IPS-18a (cell line): ENCODE results near the gene PPARD.
"Not testable (repeated sequence)": the region's sequence is repeated elsewhere in the genome, so short reads cannot be mapped to it uniquely, and the experiment has no call there.

Experiments used
- H3K27ac ChIP-seq: one replicate; pipeline ENCODE4 v1.5.1; 2013; ENCODE audit warnings: low read length
- H3K27me3 ChIP-seq: one replicate; pipeline ENCODE4 v1.6.1; 2013; ENCODE audit warnings: mild to moderate bottlenecking, low read length; ENCODE audit not compliant: control insufficient read depth, insufficient read depth
- H3K36me3 ChIP-seq: one replicate; pipeline ENCODE4 v1.6.1; 2013; ENCODE audit warnings: low read depth, low read length; ENCODE audit not compliant: control insufficient read depth
- H3K4me1 ChIP-seq: one replicate; pipeline ENCODE4 v1.6.1; 2013; ENCODE audit warnings: low read depth, low read length; ENCODE audit not compliant: control insufficient read depth
- H3K4me3 ChIP-seq: one replicate; pipeline ENCODE4 v1.5.1; 2013; ENCODE audit warnings: low read length
- H3K9ac ChIP-seq: one replicate; pipeline ENCODE4 v1.6.1; 2013; ENCODE audit warnings: mild to moderate bottlenecking, low read length, moderate library complexity
- H3K9me3 ChIP-seq: one replicate; pipeline ENCODE4 v1.6.1; 2013; ENCODE audit warnings: low read depth, low read length; ENCODE audit not compliant: control insufficient read depth

PPARD gene

DNA sequence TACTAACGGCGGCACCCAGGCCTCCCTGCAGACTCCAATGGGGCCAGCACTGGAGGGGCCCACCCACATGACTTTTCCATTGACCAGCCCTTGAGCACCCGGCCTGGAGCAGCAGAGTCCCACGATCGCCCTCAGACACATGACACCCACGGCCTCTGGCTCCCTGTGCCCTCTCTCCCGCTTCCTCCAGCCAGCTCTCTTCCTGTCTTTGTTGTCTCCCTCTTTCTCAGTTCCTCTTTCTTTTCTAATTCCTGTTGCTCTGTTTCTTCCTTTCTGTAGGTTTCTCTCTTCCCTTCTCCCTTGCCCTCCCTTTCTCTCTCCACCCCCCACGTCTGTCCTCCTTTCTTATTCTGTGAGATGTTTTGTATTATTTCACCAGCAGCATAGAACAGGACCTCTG, 83.7 kb downstream of the PPARD start:
- H3K4me1 ChIP-seq: peaks cover 15% of the 10 kb centered on the region
- H3K27ac ChIP-seq: no peak overlapping the region
- no peak overlapping the region for H3K4me3 ChIP-seq
- H3K36me3 ChIP-seq: no peaks in the 10 kb centered on the region
- peaks cover 9% of the 10 kb centered on the region for H3K9me3 ChIP-seq
- H3K9ac ChIP-seq: no peak overlapping the region
- H3K27me3 ChIP-seq: no peaks in the 10 kb centered on the region

- Histone ChIP-seq H3K9me3 (peaks cover 9% of the 10 kb centered on the region), H3K36me3 (no peaks in the 10 kb centered on the region), H3K4me1 (peaks cover 15% of the 10 kb centered on the region), H3K27ac (no peak overlapping the region), H3K9ac (no peak overlapping the region), H3K27me3 (no peaks in the 10 kb centered on the region), H3K4me3 (no peak overlapping the region)
These were observed 85.1 kb downstream of the PPARD start for GRCh38 chr6:35427435-35427834.

DNA sequence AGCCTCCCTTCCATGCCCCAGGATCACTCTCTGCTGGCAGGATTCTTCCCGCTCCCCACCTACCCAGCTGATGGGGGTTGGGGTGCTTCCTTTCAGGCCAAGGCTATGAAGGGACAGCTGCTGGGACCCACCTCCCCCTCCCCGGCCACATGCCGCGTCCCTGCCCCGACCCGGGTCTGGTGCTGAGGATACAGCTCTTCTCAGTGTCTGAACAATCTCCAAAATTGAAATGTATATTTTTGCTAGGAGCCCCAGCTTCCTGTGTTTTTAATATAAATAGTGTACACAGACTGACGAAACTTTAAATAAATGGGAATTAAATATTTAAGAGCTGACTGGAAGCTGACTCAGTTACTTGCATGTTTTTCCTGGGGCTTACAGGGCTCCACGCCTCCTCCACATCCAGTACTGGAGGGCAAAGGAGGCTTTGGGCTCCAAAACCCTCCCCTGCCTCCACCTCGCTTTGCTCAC, 85.5 kb downstream of the PPARD start:
- Histone ChIP-seq H3K9ac (no peak overlapping the region), H3K27ac (no peak overlapping the region), H3K4me3 (no peak overlapping the region), H3K4me1 (peaks cover 15% of the 10 kb centered on the region), H3K36me3 (no peaks in the 10 kb centered on the region), H3K9me3 (peaks cover 9% of the 10 kb centered on the region), H3K27me3 (no peaks in the 10 kb centered on the region)

GRCh38 chr6:35428421-35429149, 86.2 kb downstream of the PPARD start:
- H3K27ac ChIP-seq: no peak overlapping the region

DNA sequence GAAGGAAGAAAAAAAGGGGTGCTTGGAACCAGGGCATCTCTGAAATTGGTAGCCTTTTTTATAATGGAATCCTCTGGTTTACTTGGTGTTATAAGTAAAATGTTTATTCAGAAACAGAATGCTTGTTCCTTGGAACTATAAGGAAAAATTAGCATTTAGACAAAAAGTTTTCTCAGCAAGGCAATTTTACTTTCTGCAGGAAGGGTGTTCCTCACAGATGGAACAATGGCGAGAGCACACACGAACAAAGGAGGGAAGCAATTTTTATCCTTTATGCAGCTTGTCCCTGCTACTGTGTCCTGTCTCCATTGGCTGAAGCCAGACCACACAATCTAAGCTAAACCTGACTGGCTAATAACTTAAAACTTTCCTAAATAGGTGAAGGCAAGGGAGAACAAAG, 87.1 kb downstream of the PPARD start:
- H3K27ac ChIP-seq: no peak overlapping the region
- H3K27me3 ChIP-seq: no peaks in the 10 kb centered on the region
- no peak overlapping the region for H3K9ac ChIP-seq
- peaks cover 9% of the 10 kb centered on the region for H3K9me3 ChIP-seq
- peaks cover 15% of the 10 kb centered on the region for H3K4me1 ChIP-seq
- no peaks in the 10 kb centered on the region for H3K36me3 ChIP-seq
- H3K4me3 ChIP-seq: no peak overlapping the region

More at GRCh38 chr6:35428421-35429149, 86.2 kb downstream of the PPARD start:
- H3K27me3 ChIP-seq: no peaks in the 10 kb centered on the region
- H3K9ac ChIP-seq: no peak overlapping the region
- H3K4me1 ChIP-seq: peaks cover 15% of the 10 kb centered on the region
- no peaks in the 10 kb centered on the region for H3K36me3 ChIP-seq
- no peak overlapping the region for H3K4me3 ChIP-seq
- H3K9me3 ChIP-seq: peaks cover 9% of the 10 kb centered on the region

DNA sequence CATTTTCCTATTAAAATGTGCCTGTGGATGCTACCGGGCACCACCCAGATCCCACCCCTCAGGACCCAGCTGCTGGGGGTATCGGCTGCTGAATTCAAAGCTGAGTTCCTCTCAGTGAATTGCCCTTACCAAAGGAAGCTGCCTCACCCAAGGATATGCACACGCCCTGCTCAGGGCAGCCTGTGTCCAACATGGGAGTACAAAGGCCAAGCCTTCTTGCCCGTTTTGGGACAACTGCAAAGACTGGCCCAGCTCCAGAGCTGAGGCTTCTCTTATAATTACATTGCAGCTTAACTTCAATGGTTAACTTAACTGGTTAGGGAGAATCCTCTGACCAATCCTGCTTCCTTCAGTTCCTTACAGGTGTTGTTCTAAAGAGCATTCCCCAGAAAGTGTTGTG, 89.9 kb downstream of the PPARD start:
- Histone ChIP-seq H3K9me3 (peaks cover 9% of the 10 kb centered on the region), H3K27ac (no peak overlapping the region), H3K27me3 (no peaks in the 10 kb centered on the region), H3K4me3 (no peak overlapping the region), H3K36me3 (no peaks in the 10 kb centered on the region), H3K4me1 (peaks cover 13% of the 10 kb centered on the region), H3K9ac (no peak overlapping the region)

GRCh38 chr6:35432702-35433101, 90.3 kb downstream of the PPARD start:
- not testable (repeated sequence) for H3K27me3 ChIP-seq, H3K4me1 ChIP-seq, H3K36me3 ChIP-seq, H3K27ac ChIP-seq, H3K9me3 ChIP-seq, H3K4me3 ChIP-seq, H3K9ac ChIP-seq

DNA sequence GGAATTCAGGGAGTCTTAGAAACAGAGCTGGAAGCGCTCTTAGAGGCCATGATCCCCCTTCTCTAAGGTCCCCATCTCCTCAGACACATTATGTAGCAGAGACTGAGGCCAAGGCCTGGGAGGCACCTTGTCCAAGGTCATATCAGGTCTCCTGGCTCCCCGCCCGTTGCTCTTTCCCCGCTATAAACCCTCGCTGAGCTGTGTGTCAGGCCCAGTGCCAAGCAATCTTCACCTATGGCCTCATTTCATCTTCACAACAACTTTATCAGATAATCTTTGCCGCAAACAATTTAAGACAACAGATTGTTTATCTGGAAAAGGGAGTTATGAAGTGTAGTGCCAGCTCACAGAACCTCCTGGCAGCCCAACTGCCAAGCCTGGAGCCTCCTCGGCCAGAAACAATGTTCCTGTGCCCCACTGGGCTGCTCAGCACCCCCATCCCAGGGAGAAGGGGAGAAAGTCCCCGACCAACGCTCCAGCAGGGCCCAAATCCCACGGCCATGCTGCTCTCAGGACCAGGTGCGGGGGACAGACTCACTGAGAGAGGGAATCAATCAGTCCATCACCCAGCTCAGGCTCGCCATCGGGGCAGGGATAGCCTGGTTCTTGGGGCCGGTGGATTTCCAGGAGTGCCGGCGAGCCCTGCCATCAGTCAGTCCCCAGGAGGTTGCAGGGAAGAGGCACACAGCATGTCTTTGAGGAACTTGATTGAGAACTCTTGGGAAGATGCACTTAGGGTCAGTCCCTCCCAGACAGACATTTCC, 92.9 kb downstream of the PPARD start:
- no peak overlapping the region for H3K9ac ChIP-seq
- H3K27me3 ChIP-seq: no peaks in the 10 kb centered on the region
- H3K9me3 ChIP-seq: no peaks in the 10 kb centered on the region

DNA sequence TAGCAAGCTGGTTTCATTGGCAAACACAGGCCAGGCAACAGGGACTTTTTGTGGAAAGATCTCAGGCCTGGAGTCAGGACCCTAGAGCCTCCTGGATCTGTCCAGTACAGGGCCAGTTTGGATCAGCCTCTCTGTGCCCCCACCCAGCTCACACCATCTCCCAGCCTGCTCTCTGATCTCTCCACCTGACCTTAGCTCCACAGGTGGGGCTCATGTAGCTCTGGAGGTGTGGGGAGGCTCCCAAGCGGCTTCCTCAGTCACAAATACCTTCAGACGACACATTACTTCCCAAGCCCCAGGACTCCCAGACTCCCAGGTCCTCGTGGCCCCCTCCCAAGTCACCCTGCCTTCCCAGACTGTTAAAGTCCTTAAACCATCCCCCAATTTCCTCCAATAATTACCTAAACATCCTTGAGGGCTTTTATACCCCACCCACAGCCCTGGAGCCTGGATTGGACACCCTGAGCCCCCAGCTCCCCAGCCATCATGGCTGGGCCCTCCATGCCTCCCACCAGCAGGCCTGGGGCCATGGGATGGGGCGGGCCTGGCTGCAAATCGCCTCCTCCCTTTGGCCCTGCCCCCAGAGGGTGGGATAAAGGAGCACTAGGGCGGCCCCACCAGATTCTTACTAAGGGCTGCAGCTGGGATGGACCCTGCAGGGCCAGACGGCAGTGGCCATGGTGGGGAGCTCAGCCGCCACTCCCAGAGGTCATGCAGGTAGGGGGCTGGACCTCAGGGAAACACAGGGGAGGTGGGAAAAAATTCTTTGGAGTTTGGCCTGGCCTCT, 93.9 kb downstream of the PPARD start:
- no peaks in the 10 kb centered on the region for H3K9me3 ChIP-seq
- H3K4me1 ChIP-seq: no peaks in the 10 kb centered on the region
- no peaks in the 10 kb centered on the region for H3K36me3 ChIP-seq
- H3K9ac ChIP-seq: no peak overlapping the region
- H3K27me3 ChIP-seq: no peaks in the 10 kb centered on the region
- no peak overlapping the region for H3K27ac ChIP-seq
- no peak overlapping the region for H3K4me3 ChIP-seq

More for the DNA sequence above, 92.9 kb downstream of the PPARD start:
- no peak overlapping the region for H3K27ac ChIP-seq
- no peak overlapping the region for H3K4me3 ChIP-seq
- H3K4me1 ChIP-seq: no peaks in the 10 kb centered on the region
- no peaks in the 10 kb centered on the region for H3K36me3 ChIP-seq

DNA sequence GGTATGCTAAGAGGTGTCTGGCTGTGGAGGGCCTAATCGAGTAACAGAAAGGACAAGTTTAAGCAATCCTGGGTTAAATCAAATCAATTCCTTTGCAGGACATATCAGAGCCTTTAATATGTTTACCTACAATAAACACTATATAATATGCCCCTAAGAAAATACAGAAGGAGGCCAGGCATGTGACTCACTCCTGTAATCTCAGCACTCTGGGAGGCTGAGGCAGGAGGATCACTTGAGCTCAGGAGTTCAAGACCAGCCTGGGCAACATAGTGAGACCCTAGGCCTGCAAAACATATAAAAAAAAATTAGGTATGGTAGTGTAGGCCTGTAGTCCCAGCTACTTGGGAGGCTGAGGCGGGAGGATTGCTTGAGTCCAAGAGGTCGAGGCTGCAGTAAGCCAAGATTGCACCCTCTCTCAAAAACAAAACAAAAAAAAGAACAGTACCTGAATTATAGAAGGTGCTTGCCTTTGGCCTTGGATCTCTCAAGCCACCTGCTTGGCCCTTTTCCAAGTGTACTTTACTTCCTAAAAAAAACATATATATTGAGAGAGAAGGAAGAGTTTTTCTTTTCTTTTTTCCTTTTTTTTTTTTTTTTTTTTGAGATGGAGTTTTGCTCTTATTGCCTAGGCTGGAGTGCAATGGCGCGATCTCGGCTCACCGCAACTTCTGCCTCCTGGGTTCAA, 96.2 kb downstream of the PPARD start:
- not testable (repeated sequence) for H3K36me3 ChIP-seq, H3K27me3 ChIP-seq, H3K27ac ChIP-seq, H3K9me3 ChIP-seq, H3K4me3 ChIP-seq, H3K9ac ChIP-seq, H3K4me1 ChIP-seq

GRCh38 chr6:35439308-35439707, 97.0 kb downstream of the PPARD start:
- H3K4me1 ChIP-seq: no peaks in the 10 kb centered on the region
- H3K9me3 ChIP-seq: no peaks in the 10 kb centered on the region
- H3K4me3 ChIP-seq: no peak overlapping the region
- H3K27ac ChIP-seq: no peak overlapping the region
- no peaks in the 10 kb centered on the region for H3K36me3 ChIP-seq
- no peak overlapping the region for H3K9ac ChIP-seq
- H3K27me3 ChIP-seq: no peaks in the 10 kb centered on the region
